Bronchial smooth muscle cell (primary cell): ENCODE measurements around the gene ZW10. TPM values are rescaled to one million over a fixed set of nuclear protein-coding genes. Genes with fewer than 3 reads are reported as not detected.

Experiments
- total RNA-seq: library from RNA; depleted of rRNA; stranded (reverse); fragments of >200 nt; gene quantifications from 2 replicates; pipeline ENCODE4 v1.2.1, GENCODE V29; 2014

The ZW10 gene, protein sequence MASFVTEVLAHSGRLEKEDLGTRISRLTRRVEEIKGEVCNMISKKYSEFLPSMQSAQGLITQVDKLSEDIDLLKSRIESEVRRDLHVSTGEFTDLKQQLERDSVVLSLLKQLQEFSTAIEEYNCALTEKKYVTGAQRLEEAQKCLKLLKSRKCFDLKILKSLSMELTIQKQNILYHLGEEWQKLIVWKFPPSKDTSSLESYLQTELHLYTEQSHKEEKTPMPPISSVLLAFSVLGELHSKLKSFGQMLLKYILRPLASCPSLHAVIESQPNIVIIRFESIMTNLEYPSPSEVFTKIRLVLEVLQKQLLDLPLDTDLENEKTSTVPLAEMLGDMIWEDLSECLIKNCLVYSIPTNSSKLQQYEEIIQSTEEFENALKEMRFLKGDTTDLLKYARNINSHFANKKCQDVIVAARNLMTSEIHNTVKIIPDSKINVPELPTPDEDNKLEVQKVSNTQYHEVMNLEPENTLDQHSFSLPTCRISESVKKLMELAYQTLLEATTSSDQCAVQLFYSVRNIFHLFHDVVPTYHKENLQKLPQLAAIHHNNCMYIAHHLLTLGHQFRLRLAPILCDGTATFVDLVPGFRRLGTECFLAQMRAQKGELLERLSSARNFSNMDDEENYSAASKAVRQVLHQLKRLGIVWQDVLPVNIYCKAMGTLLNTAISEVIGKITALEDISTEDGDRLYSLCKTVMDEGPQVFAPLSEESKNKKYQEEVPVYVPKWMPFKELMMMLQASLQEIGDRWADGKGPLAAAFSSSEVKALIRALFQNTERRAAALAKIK
- 11.6 and 14.8 TPM in 2 replicates for total RNA-seq

DNA sequence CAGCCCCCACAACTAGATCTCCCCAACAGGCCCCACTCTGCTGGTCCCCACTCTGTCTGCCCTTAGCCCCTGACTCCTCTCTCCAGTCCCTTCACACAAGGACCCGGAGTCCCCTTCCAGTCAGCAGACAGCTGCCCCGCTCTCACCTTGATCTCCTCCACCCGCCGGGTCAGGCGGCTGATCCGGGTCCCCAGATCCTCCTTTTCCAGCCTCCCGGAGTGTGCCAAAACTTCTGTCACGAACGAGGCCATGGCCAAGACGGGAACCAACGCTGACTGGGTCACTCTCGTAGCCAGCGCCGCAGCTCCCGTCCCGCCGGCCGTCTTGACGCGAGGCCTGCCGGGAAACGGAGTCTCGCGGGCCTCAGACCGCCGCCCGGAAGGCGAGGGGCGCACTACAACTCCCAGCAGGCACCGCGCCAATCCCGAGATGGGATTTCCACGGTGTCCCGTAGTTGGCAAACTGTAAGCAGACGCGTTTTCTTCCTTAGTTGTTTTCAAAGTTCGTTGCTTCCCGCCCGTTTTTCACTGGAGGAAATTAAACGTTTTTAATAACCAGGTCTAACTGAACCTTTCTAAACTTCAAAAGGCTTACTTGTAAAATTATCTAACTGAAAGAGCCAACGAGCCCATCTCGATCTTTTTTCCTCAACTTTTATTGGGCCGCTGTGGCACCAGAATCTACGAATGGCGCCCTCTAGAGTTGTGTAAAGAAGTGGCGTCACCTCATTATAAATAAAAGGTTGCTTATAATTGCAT, at the start of gene ZW10:
ZW10 (minus strand) TSS at position 277 of the 758 bp plus-strand sequence; CDS start at position 251, 26 bp downstream.

DNA sequence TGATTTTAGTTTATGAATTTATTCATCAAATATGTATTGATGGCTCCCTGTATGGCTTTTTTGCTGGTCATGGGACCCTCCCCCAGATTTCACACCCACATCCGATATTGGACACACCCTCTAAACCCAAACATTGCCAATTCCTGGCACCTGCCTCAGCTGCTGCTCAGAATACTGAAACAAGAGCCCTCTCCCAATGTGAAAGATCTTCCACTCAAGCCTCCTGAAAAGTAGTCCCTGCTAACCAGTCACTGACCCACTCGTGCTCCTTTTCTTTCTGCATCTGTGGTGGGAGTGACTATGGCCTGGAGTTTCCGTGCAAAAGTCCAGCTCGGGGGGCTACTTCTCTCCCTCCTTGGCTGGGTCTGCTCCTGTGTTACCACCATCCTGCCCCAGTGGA, 6.0 kb upstream of the ZW10 start, which contains the start of gene CLDN25:
CLDN25 (plus strand) TSS at position 301 of the 400 bp plus-strand sequence; CDS start at position 301, 0 bp downstream.

DNA sequence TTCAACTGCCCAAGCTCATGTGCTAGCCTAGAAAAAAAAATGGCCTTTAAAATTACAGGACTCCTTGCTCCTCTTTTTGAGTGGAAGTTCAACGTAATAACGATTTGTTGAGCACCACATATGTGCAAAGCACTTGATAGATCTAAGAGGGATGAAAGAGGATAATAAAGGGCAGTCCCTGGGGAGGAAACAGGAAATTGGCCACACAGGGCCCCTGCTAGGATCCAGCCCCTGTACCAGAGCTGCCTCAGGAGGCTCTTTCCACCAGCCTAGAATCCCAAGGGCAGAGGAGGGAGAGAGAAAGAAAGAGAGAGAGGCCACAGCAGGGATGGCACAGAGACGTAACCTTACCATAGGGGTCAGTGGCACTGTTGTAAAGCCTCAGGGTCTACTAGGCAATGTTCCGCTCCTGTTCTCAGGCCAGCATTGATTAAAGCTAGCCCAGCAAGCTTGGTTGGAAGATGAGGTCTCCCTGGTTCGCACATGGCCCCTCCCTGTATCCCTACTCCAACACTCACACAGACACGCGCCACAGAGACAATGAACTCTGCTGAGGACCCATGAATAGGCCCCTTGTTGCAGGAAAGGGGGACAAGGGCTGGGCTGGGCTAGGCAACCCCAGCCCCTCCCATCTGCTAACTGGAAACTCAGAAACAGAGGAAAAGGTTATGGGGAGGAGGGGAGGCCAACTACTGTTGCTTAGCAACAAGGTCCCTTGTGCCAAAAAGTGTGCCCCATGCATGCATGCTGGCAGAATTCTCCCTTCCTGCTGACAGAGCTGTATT, 67.4 kb downstream of the ZW10 start, which contains the start of gene TMPRSS5:
TMPRSS5 (minus strand) TSS at position 438 of the 785 bp plus-strand sequence; CDS start at position 354, 84 bp downstream.

Other genes with a start within 250 kb of the ZW10 start
- 0.16 TPM in 1 of 2 replicates, not detected in the other for gene TMPRSS5, start 67.4 kb downstream of the ZW10 start, total RNA-seq
- not detected in 2 replicates for gene CLDN25, start 6.1 kb upstream of the ZW10 start, total RNA-seq
- 19.3 and 19.5 TPM in 2 replicates for gene USP28, start 101.9 kb upstream of the ZW10 start, total RNA-seq
- gene HTR3B, start 131.1 kb upstream of the ZW10 start, total RNA-seq, result not detected in 2 replicates
- not detected in 2 replicates for gene HTR3A, start 201.4 kb upstream of the ZW10 start, total RNA-seq